ENCODE data around the gene GNAI2. TPM values are rescaled to one million over a fixed set of nuclear protein-coding genes. Genes with fewer than 3 reads are reported as not detected.

GNAI2 gene
- total and polyA plus RNA-seq, 8 donors: 259 to 381 (median 269) TPM

- Histone ChIP-seq H3K27ac (peak overlapping the region in 1 of 2 donors; percentile 98), H3K9me3 (no peaks in the 10 kb centered on the region), H3K4me1 (peaks cover 35 to 100% of the 10 kb centered on the region in 2 donors), H3K27me3 (no peaks in the 10 kb centered on the region), H3K4me3 (no peak overlapping the region), H3K36me3 (peaks cover 0 to 72% of the 10 kb centered on the region in 2 donors)
- ATAC-seq (no peak), DNase-seq (no peak)
- intact Hi-C loops (cut with DNase I): no loop called here
- TF ChIP-seq, protein P1, sequence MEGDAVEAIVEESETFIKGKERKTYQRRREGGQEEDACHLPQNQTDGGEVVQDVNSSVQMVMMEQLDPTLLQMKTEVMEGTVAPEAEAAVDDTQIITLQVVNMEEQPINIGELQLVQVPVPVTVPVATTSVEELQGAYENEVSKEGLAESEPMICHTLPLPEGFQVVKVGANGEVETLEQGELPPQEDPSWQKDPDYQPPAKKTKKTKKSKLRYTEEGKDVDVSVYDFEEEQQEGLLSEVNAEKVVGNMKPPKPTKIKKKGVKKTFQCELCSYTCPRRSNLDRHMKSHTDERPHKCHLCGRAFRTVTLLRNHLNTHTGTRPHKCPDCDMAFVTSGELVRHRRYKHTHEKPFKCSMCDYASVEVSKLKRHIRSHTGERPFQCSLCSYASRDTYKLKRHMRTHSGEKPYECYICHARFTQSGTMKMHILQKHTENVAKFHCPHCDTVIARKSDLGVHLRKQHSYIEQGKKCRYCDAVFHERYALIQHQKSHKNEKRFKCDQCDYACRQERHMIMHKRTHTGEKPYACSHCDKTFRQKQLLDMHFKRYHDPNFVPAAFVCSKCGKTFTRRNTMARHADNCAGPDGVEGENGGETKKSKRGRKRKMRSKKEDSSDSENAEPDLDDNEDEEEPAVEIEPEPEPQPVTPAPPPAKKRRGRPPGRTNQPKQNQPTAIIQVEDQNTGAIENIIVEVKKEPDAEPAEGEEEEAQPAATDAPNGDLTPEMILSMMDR (IDR thresholded peaks at IDR 0.05): no peak
Observed at GRCh38 chr3:50251220-50251619, 15.2 kb downstream of the GNAI2 start.

GRCh38 chr3:50254577-50255250 lies 18.7 kb downstream of the GNAI2 start:
- intact Hi-C loops (cut with DNase I): no loop called here
- H3K9me3 ChIP-seq: no peaks in the 10 kb centered on the region
- peak in 2 of 4 donors; percentile 85 to 89 for DNase-seq
- ATAC-seq: peak; percentile 63
- peak overlapping the region; percentile 81 to 98 for H3K27ac ChIP-seq
- no peak overlapping the region for H3K4me3 ChIP-seq
- H3K4me1 ChIP-seq: peaks cover 4 to 97% of the 10 kb centered on the region in 2 donors
- H3K27me3 ChIP-seq: no peaks in the 10 kb centered on the region
- peaks cover 0 to 92% of the 10 kb centered on the region in 2 donors for H3K36me3 ChIP-seq
- TF ChIP-seq, protein P1 (IDR thresholded peaks at IDR 0.05): no peak

- H3K4me1 ChIP-seq: peaks cover 5 to 97% of the 10 kb centered on the region in 2 donors
- H3K36me3 ChIP-seq: peaks cover 0 to 87% of the 10 kb centered on the region in 2 donors
- no peak overlapping the region for H3K4me3 ChIP-seq
- DNase-seq (no peak), ATAC-seq (no peak)
- H3K27ac ChIP-seq: peak overlapping the region; percentile 81 to 98
- intact Hi-C loops (cut with DNase I): no loop called here
- H3K9me3 ChIP-seq: no peaks in the 10 kb centered on the region
- H3K27me3 ChIP-seq: no peaks in the 10 kb centered on the region
- TF ChIP-seq, protein P1 (IDR thresholded peaks at IDR 0.05): no peak
Observed at GRCh38 chr3:50255251-50255615, 19.2 kb downstream of the GNAI2 start.

- Histone ChIP-seq H3K4me1 (peaks cover 10 to 92% of the 10 kb centered on the region in 2 donors), H3K27ac (peak overlapping the region; percentile 98), H3K4me3 (no peak overlapping the region), H3K36me3 (peaks cover 0 to 76% of the 10 kb centered on the region in 2 donors), H3K9me3 (no peaks in the 10 kb centered on the region), H3K27me3 (no peaks in the 10 kb centered on the region)
- no peak for ATAC-seq
- intact Hi-C loops (cut with DNase I): no loop called here
- no peak for DNase-seq
- TF ChIP-seq, protein P1 (IDR thresholded peaks at IDR 0.05): peak; percentile 18 to 34
Observed at GRCh38 chr3:50256978-50257890, 21.2 kb downstream of the GNAI2 start.
